SK-N-SH (cell line): ENCODE results near the gene STARD3NL. TPM values are rescaled to one million over a fixed set of nuclear protein-coding genes. Genes with fewer than 3 reads are reported as not detected.
A peak's percentile ranks its signal among the peaks of the same experiment; 100 is the strongest.

Source experiments
- CTCF ChIA-PET: fragments of 300-600, 350-600 bp; formaldehyde crosslinking; extraction: SDS; loops from one replicate; lab custom pipeline; 2021; lab: Yijun Ruan, JAX
- POLR2A ChIA-PET: fragments of 350-600 bp; sonication (Branson Sonifier 250); formaldehyde crosslinking; extraction: SDS; loops from one replicate; lab custom pipeline; 2020; ENCODE audit warnings: antibody characterized with exemption, inconsistent platforms; lab: Yijun Ruan, JAX
- DNase-seq: peaks from one replicate; pipeline ENCODE4 v3.0.0; 2012
- H2AFZ ChIP-seq: fragments of 200-600 bp; sonication (generic); 2 replicates; pipeline ENCODE4 v1.8.1; 2016; ENCODE audit warnings: antibody characterized with exemption, mild to moderate bottlenecking, low read depth
- H3F3A ChIP-seq: fragments of 200-600 bp; sonication (generic); replicated peaks from 2 replicates; pipeline ENCODE3; 2016; ENCODE audit warnings: antibody characterized with exemption, mild to moderate bottlenecking; ENCODE audit not compliant: insufficient read depth
- H3K27ac ChIP-seq, 2 experiments: fragments of 200-500 bp in 1 of 2; fragments of 200-600 bp in 1 of 2; sonication (Bioruptor generic) in 1 of 2; sonication (generic), shearing (Covaris generic) in 1 of 2; 2 replicates each; pipeline versions ENCODE4 v1.5.1 to v1.6.1; 2014 to 2016; ENCODE audit warnings: low read depth in 2 of 2, inconsistent platforms in 1 of 2, low read length in 1 of 2, mild to moderate bottlenecking in 1 of 2, mixed read lengths in 1 of 2
- H3K27me3 ChIP-seq: fragments of 200-600 bp; sonication (generic), shearing (Covaris generic); 2 replicates; pipeline ENCODE4 v1.6.1; 2016; ENCODE audit warnings: mixed run types; ENCODE audit not compliant: insufficient read depth
- H3K36me3 ChIP-seq, 2 experiments: fragments of 200-500 bp in 1 of 2; fragments of 200-600 bp in 1 of 2; sonication (Bioruptor generic) in 1 of 2; sonication (generic) in 1 of 2; replicated peaks in 1 of 2; 2 replicates each; pipeline versions ENCODE3 to v1.5.1; 2014 to 2016; ENCODE audit warnings: low read length in 1 of 2, mild to moderate bottlenecking in 1 of 2; ENCODE audit not compliant: insufficient read depth in 2 of 2, control insufficient read depth in 1 of 2
- H3K4me1 ChIP-seq, 2 experiments: fragments of 200-500 bp in 1 of 2; fragments of 200-600 bp in 1 of 2; sonication (Bioruptor generic) in 1 of 2; sonication (generic), shearing (Covaris generic) in 1 of 2; 2 replicates each; pipeline versions ENCODE4 v1.5.1 to v1.6.1; 2014 to 2016; ENCODE audit warnings: low read depth in 1 of 2, low read length in 1 of 2, mixed run types in 1 of 2; ENCODE audit not compliant: insufficient read depth in 2 of 2, control insufficient read depth in 1 of 2
- H3K4me2 ChIP-seq: fragments of 200-600 bp; sonication (generic), shearing (Covaris generic); 2 replicates; pipeline ENCODE4 v1.6.1; 2017; ENCODE audit warnings: mixed run types
- H3K4me3 ChIP-seq, 2 experiments: fragments of 200-500 bp in 1 of 2; fragments of 200-600 bp in 1 of 2; sonication (Bioruptor generic) in 1 of 2; sonication (generic), shearing (Covaris generic) in 1 of 2; 2 replicates each; pipeline versions ENCODE4 v1.5.1 to v1.8.1; 2014 to 2016; ENCODE audit warnings: low read depth in 2 of 2, inconsistent platforms in 1 of 2, low read length in 1 of 2, mild to moderate bottlenecking in 1 of 2, mixed read lengths in 1 of 2, moderate library complexity in 1 of 2
- H3K79me2 ChIP-seq: fragments of 200-600 bp; sonication (generic); 2 replicates; pipeline ENCODE4 v1.8.1; 2017; ENCODE audit warnings: mild to moderate bottlenecking; ENCODE audit not compliant: insufficient read depth
- H3K9ac ChIP-seq: fragments of 200-600 bp; sonication (generic); 2 replicates; pipeline ENCODE4 v1.6.1; 2017; ENCODE audit warnings: mixed run types
- H3K9me2 ChIP-seq: fragments of 200-600 bp; sonication (generic); 2 replicates; pipeline ENCODE4 v1.6.1; 2017; ENCODE audit warnings: mixed run types
- H3K9me3 ChIP-seq: fragments of 200-600 bp; sonication (generic); 2 replicates; pipeline ENCODE4 v1.6.1; 2017; ENCODE audit warnings: mixed run types, mild to moderate bottlenecking, moderate library complexity
- H4K20me1 ChIP-seq: fragments of 200-600 bp; sonication (generic); 2 replicates; pipeline ENCODE4 v1.6.1; 2017; ENCODE audit warnings: mild to moderate bottlenecking, mixed run types; ENCODE audit not compliant: insufficient read depth
- CHD2 ChIP-seq: fragments of 150-350 bp; IDR thresholded peaks from 2 replicates; pipeline ENCODE4 v1.6.1; 2018; ENCODE audit warnings: low read length; ENCODE audit not compliant: partially characterized antibody
- FOSL2 ChIP-seq: IDR thresholded peaks from 2 replicates; pipeline ENCODE4 v1.4.0; 2012; ENCODE audit warnings: low read depth, mild to moderate bottlenecking, moderate library complexity, borderline replicate concordance
- FOXJ3 ChIP-seq: sonication (generic); formaldehyde crosslinking; IDR thresholded peaks from 2 replicates; pipeline ENCODE4 v1.5.1; 2020; ENCODE audit warnings: mild to moderate bottlenecking, missing genetic modification reagents
- FOXM1 ChIP-seq: IDR thresholded peaks from 2 replicates; pipeline ENCODE4 v1.4.0; 2012; ENCODE audit warnings: low read depth, mild to moderate bottlenecking
- JUND ChIP-seq: IDR thresholded peaks from 2 replicates; pipeline ENCODE4 v1.4.0; 2012
- MAX ChIP-seq: IDR thresholded peaks from 2 replicates; pipeline ENCODE4 v1.4.0; 2012; ENCODE audit warnings: low read depth
- MEF2A ChIP-seq: IDR thresholded peaks from 2 replicates; pipeline ENCODE4 v1.4.0; 2012; ENCODE audit warnings: low read depth, borderline replicate concordance
- MXI1 ChIP-seq: IDR thresholded peaks from 2 replicates; pipeline ENCODE4 v1.6.1; 2012; ENCODE audit warnings: mild to moderate bottlenecking, low read depth, low read length, improper control_type of control experiment
- NFIC ChIP-seq: IDR thresholded peaks from 2 replicates; pipeline ENCODE4 v1.4.0; 2012; ENCODE audit warnings: borderline replicate concordance
- PBX3 ChIP-seq: IDR thresholded peaks from 2 replicates; pipeline ENCODE4; 2012
- SMC3 ChIP-seq: IDR thresholded peaks from 2 replicates; pipeline ENCODE4 v1.6.1; 2012; ENCODE audit warnings: low read depth, low read length, improper control_type of control experiment
- TAF1 ChIP-seq: IDR thresholded peaks from 2 replicates; pipeline ENCODE4 v1.6.1; 2012; ENCODE audit warnings: low read depth, mild to moderate bottlenecking, low read length, moderate library complexity, borderline replicate concordance
- ZBTB33 ChIP-seq: IDR thresholded peaks from 2 replicates; pipeline ENCODE4 v1.4.0; 2012; ENCODE audit warnings: low read depth, borderline replicate concordance
- WGBS: methylation state at CpG from one replicate; pipeline ENCODE4 v1.1.6; 2017; ENCODE audit warnings: low lambda C conversion rate; 5-methylcytosine and 5-hydroxymethylcytosine counted together
- polyA plus RNA-seq, 3 experiments: library from polyadenylated mRNA; depleted of rRNA; stranded (reverse); fragments of >200 nt; gene quantifications; 2 replicates each; pipeline ENCODE4 v1.2.3, GENCODE V29; 2012

The STARD3NL gene
- polyA plus RNA-seq, 1 of the 3 experiments (the other 2 are of a cell fraction), result 46.3 TPM

GRCh38 chr7:38192327-38192726 is 14.3 kb downstream of the STARD3NL start:
- Histone ChIP-seq H3K4me1 (peaks cover 9 to 43% of the 10 kb centered on the region in 2 experiments; a peak in 3 of 4 replicates), H3K9me2 (no peaks in the 10 kb centered on the region), H2AFZ (no peak overlapping the region), H3K27ac (no peak overlapping the region), H3K27me3 (no peaks in the 10 kb centered on the region), H3F3A (peaks cover 19% of the 10 kb centered on the region), H3K4me3 (no peak overlapping the region; a peak in 1 of 4 replicates), H3K4me2 (no peak overlapping the region), H3K36me3 (peaks cover 9 to 21% of the 10 kb centered on the region in 2 experiments), H3K79me2 (peaks cover 96% of the 10 kb centered on the region), H3K9me3 (peaks cover 12% of the 10 kb centered on the region), H3K9ac (no peak overlapping the region), H4K20me1 (peaks cover 70% of the 10 kb centered on the region)
- no peak for TF ChIP-seq CHD2
- TF ChIP-seq NFIC, result no peak
- no peak for TF ChIP-seq SMC3
- no peak for TF ChIP-seq PBX3
- no peak for TF ChIP-seq FOSL2
- TF ChIP-seq ZBTB33, result no peak
- CTCF ChIA-PET, result interaction anchor here (1.0 to 2.4 kb wide), 7 partner anchors 9 to 291 kb away, joined by 3 to 22 read pairs (median 4); partner anchors contain the start of gene SFRP4
- 91% methylated on average over 2 of the region's 2 CpGs for WGBS
- POLR2A ChIA-PET, result no interaction called here
- DNase-seq, result no peak

GRCh38 chr7:38195804-38196595 is 18.0 kb downstream of the STARD3NL start:
- H3K27ac ChIP-seq, result peak overlapping the region in 1 of 2 experiments; percentile 45; a peak in 2 of 4 replicates
- H3K4me2 ChIP-seq, result peak overlapping the region; percentile 6; the same call in 1 of the 2 replicates
- TF ChIP-seq TAF1, result no peak
- no peak for TF ChIP-seq FOXM1
- no peak for TF ChIP-seq MEF2A
- 0 out of 2 replicates have a peak, but pooled peaks have one; percentile 1 for TF ChIP-seq JUND
- TF ChIP-seq FOXJ3 (CRISPR knock-in tag), result no peak
- TF ChIP-seq MXI1, result no peak
- no peak for TF ChIP-seq PBX3
- peak; percentile 49; the same call in 1 of the 2 replicates for TF ChIP-seq MAX
- TF ChIP-seq, all 33 proteins: peak for 2
- peaks cover 22 to 40% of the 10 kb centered on the region in 2 experiments; a peak in 3 of 4 replicates for H3K4me1 ChIP-seq
- 86% methylated on average over 4 of the region's 4 CpGs for WGBS
- H3F3A ChIP-seq, result peaks cover 19% of the 10 kb centered on the region
- peaks cover 8 to 19% of the 10 kb centered on the region in 2 experiments for H3K36me3 ChIP-seq
- H4K20me1 ChIP-seq, result peaks cover 75% of the 10 kb centered on the region
- no peaks in the 10 kb centered on the region for H3K9me2 ChIP-seq
- H2AFZ ChIP-seq, result no peak overlapping the region
- DNase-seq, result no peak
- H3K9ac ChIP-seq, result 0 out of 2 replicates have a peak overlapping the region, but pooled peaks have one; percentile 7
- peaks cover 12% of the 10 kb centered on the region for H3K9me3 ChIP-seq
- H3K4me3 ChIP-seq, result no peak overlapping the region
- H3K79me2 ChIP-seq, result peaks cover 96% of the 10 kb centered on the region
- POLR2A ChIA-PET, result no interaction called here
- CTCF ChIA-PET, result interaction anchor here (0.9 to 9.4 kb wide), 8 partner anchors 9 to 294 kb away, joined by 3 to 98 read pairs (median 6); partner anchors contain the start of gene SFRP4
- H3K27me3 ChIP-seq, result no peaks in the 10 kb centered on the region
